SU-DHL-6 (cell line): ENCODE results near the gene TRMO.
A peak's percentile ranks its signal among the peaks of the same experiment; 100 is the strongest.

Experiments used
- H2AFZ ChIP-seq: fragments of 200-600 bp; sonication (generic); 2 replicates; pipeline ENCODE4 v1.6.1; 2014; ENCODE audit warnings: low read depth, mild to moderate bottlenecking, moderate library complexity, mixed read lengths, antibody characterized with exemption, low read length; ENCODE audit not compliant: severe bottlenecking
- H3F3A ChIP-seq: fragments of 200-600 bp; shearing (Covaris generic); 2 replicates; pipeline ENCODE4 v1.6.0; 2016; ENCODE audit warnings: antibody characterized with exemption, mild to moderate bottlenecking; ENCODE audit not compliant: insufficient read depth
- H3K27ac ChIP-seq: fragments of 200-600 bp; sonication (generic); 2 replicates; pipeline ENCODE4 v1.5.1; 2016; ENCODE audit warnings: low read depth, mild to moderate bottlenecking, low read length, moderate library complexity, mixed read lengths
- H3K27me3 ChIP-seq: fragments of 200-600 bp; sonication (generic), shearing (Covaris generic); 2 replicates; pipeline ENCODE4 v1.6.0; 2014; ENCODE audit warnings: mild to moderate bottlenecking, low read length
- H3K36me3 ChIP-seq: fragments of 200-600 bp; sonication (generic); 2 replicates; pipeline ENCODE4 v1.6.1; 2014; ENCODE audit warnings: mild to moderate bottlenecking, low read length, mixed read lengths
- H3K4me2 ChIP-seq: fragments of 300-600, 200-600 bp; shearing (Covaris generic), sonication (generic); 2 replicates; pipeline ENCODE4 v1.6.0; 2014; ENCODE audit warnings: low read length, low read depth, mild to moderate bottlenecking; ENCODE audit not compliant: poor library complexity, severe bottlenecking
- H3K4me3 ChIP-seq: fragments of 200-600 bp; sonication (generic); 2 replicates; pipeline ENCODE4 v1.5.1; 2014; ENCODE audit warnings: antibody characterized with exemption, low read length, mild to moderate bottlenecking, mixed read lengths; ENCODE audit not compliant: insufficient read depth, poor library complexity, severe bottlenecking
- H3K79me2 ChIP-seq: fragments of 200-600 bp; sonication (generic); 2 replicates; pipeline ENCODE4 v1.6.1; 2014; ENCODE audit warnings: mild to moderate bottlenecking, low read length, moderate library complexity; ENCODE audit not compliant: insufficient read depth
- H3K9ac ChIP-seq: fragments of 200-600 bp; sonication (generic); 2 replicates; pipeline ENCODE4 v1.7.0; 2014; ENCODE audit warnings: mild to moderate bottlenecking, low read length
- H3K9me2 ChIP-seq: fragments of 200-600 bp; sonication (generic); replicated peaks from 2 replicates; pipeline ENCODE4 v1.6.1; 2014; ENCODE audit warnings: low read length; ENCODE audit not compliant: insufficient read depth
- H3K9me3 ChIP-seq: fragments of 200-600 bp; sonication (generic); 2 replicates; pipeline ENCODE4 v1.6.1; 2014; ENCODE audit warnings: low read length, mixed read lengths; ENCODE audit not compliant: insufficient read depth
- H4K20me1 ChIP-seq: fragments of 200-600 bp; sonication (generic); 2 replicates; pipeline ENCODE4 v1.6.1; 2014; ENCODE audit warnings: low read depth, mild to moderate bottlenecking, antibody characterized with exemption, low read length, moderate library complexity, mixed read lengths
- CTCF ChIP-seq: fragments of 200-600 bp; sonication (generic); IDR thresholded peaks from one replicate; pipeline ENCODE4 v1.5.1; 2017; ENCODE audit warnings: antibody characterized with exemption, mild to moderate bottlenecking, low read length, moderate library complexity; ENCODE audit not compliant: insufficient read depth, poor library complexity, severe bottlenecking
- EZH2phosphoT487 ChIP-seq: fragments of 200-600 bp; sonication (generic), shearing (Covaris generic); conservative IDR thresholded peaks from 2 replicates; pipeline ENCODE4 v1.6.1; 2018; ENCODE audit warnings: mild to moderate bottlenecking, antibody characterized with exemption, low read length, moderate library complexity, mixed read lengths

The TRMO gene

GRCh38 chr9:97904725-97905124 lies 17.6 kb downstream of the TRMO start:
- H3K9me3 ChIP-seq, result no peaks in the 10 kb centered on the region
- H3K79me2 ChIP-seq, result peaks cover 28% of the 10 kb centered on the region
- H3K9me2 ChIP-seq, result no peaks in the 10 kb centered on the region
- no peak overlapping the region for H2AFZ ChIP-seq
- no peaks in the 10 kb centered on the region for H3K27me3 ChIP-seq
- H4K20me1 ChIP-seq, result no peaks in the 10 kb centered on the region
- H3K4me2 ChIP-seq, result no peak overlapping the region
- no peak for TF ChIP-seq CTCF
- no peak for TF ChIP-seq EZH2phosphoT487
- H3F3A ChIP-seq, result no peaks in the 10 kb centered on the region
- no peak overlapping the region for H3K27ac ChIP-seq
- H3K4me3 ChIP-seq, result no peak overlapping the region
- no peak overlapping the region for H3K9ac ChIP-seq
- peaks cover 4% of the 10 kb centered on the region; the same call in 1 of the 2 replicates for H3K36me3 ChIP-seq

GRCh38 chr9:97903177-97903576 lies 19.1 kb downstream of the TRMO start:
- H3K27ac ChIP-seq, result no peak overlapping the region
- no peak for TF ChIP-seq EZH2phosphoT487
- TF ChIP-seq CTCF, result no peak
- H3K9me2 ChIP-seq, result no peaks in the 10 kb centered on the region
- H2AFZ ChIP-seq, result no peak overlapping the region
- no peaks in the 10 kb centered on the region for H3K27me3 ChIP-seq
- no peak overlapping the region for H3K4me2 ChIP-seq
- no peaks in the 10 kb centered on the region for H3K36me3 ChIP-seq
- no peaks in the 10 kb centered on the region for H3F3A ChIP-seq
- H3K4me3 ChIP-seq, result no peak overlapping the region
- no peak overlapping the region for H3K9ac ChIP-seq
- H3K9me3 ChIP-seq, result no peaks in the 10 kb centered on the region
- peaks cover 28% of the 10 kb centered on the region for H3K79me2 ChIP-seq
- no peaks in the 10 kb centered on the region for H4K20me1 ChIP-seq

GRCh38 chr9:97900738-97901565 lies 21.3 kb downstream of the TRMO start:
- Histone ChIP-seq H3K36me3 (no peaks in the 10 kb centered on the region), H3K4me2 (no peak overlapping the region), H4K20me1 (no peaks in the 10 kb centered on the region), H3K9me3 (no peaks in the 10 kb centered on the region), H3K9ac (no peak overlapping the region), H3K9me2 (no peaks in the 10 kb centered on the region), H3K4me3 (no peak overlapping the region), H2AFZ (no peak overlapping the region), H3K27ac (no peak overlapping the region), H3K27me3 (no peaks in the 10 kb centered on the region), H3F3A (no peaks in the 10 kb centered on the region), H3K79me2 (peaks cover 8% of the 10 kb centered on the region; the same call in 1 of the 2 replicates)
- peak; percentile 73 for TF ChIP-seq CTCF
- TF ChIP-seq EZH2phosphoT487, result no peak
